Spinal cord (tissue), 10 donors: ENCODE measurements around the gene CD8B. TPM values are rescaled to one million over a fixed set of nuclear protein-coding genes. Genes with fewer than 3 reads are reported as not detected.

Source experiments
- DNase-seq, 6 donors: peaks; one replicate each; pipeline versions ENCODE4 v3.0.0 to v3.0.0-alpha.2; 2013 to 2015; ENCODE audit warnings: low spot score in 6 of 6, low read depth in 4 of 6
- H3K27ac ChIP-seq: one replicate; pipeline ENCODE4 v1.5.1; 2013; ENCODE audit warnings: low read depth, low read length, control low read depth
- H3K27me3 ChIP-seq: one replicate; pipeline ENCODE4 v1.6.1; 2013; ENCODE audit warnings: low read length; ENCODE audit not compliant: control insufficient read depth, insufficient read depth
- H3K36me3 ChIP-seq: one replicate; pipeline ENCODE4 v1.6.1; 2013; ENCODE audit warnings: low read length; ENCODE audit not compliant: control insufficient read depth, insufficient read depth
- H3K4me1 ChIP-seq: one replicate; pipeline ENCODE4 v1.6.1; 2013; ENCODE audit warnings: low read length; ENCODE audit not compliant: control insufficient read depth, insufficient read depth
- H3K4me3 ChIP-seq: one replicate; pipeline ENCODE4 v1.5.1; 2013; ENCODE audit warnings: low read depth, low read length, control low read depth
- H3K9me3 ChIP-seq: one replicate; pipeline ENCODE4 v1.6.1; 2013; ENCODE audit warnings: low read length; ENCODE audit not compliant: control insufficient read depth, insufficient read depth
- WGBS: methylation state at CpG from one replicate; pipeline ENCODE4 v1.1.5; 2013; ENCODE audit warnings: missing lambda C conversion rate; ENCODE audit not compliant: insufficient coverage; 5-methylcytosine and 5-hydroxymethylcytosine counted together
- polyA plus RNA-seq, 2 donors: library from polyadenylated mRNA; unstranded; fragments of 120-200 nt; gene quantifications; one replicate each; pipeline ENCODE4 v1.2.1, GENCODE V29; 2013; ENCODE audit not compliant: insufficient read length in 2 of 2
- total RNA-seq, 2 donors: library from RNA; depleted of rRNA in 1 of 2; stranded (reverse); fragments of 120-200 nt in 1 of 2; fragments of >200 nt in 1 of 2; gene quantifications; one replicate each; pipeline versions ENCODE4 v1.2.3 to v1.2.4, GENCODE V29; 2013 to 2014
- donor health status: healthy.

CD8B gene
- total and polyA plus RNA-seq, 4 donors = 1.5 to 3.5 (median 2.5) TPM

- H3K9me3 ChIP-seq = no peaks in the 10 kb centered on the region
- no peak for DNase-seq
- no peak overlapping the region for H3K4me3 ChIP-seq
- H3K27me3 ChIP-seq = peaks cover 5% of the 10 kb centered on the region
- no peak overlapping the region for H3K27ac ChIP-seq
- H3K4me1 ChIP-seq = no peaks in the 10 kb centered on the region
- WGBS = no CpG with 5 or more reads among the region's 9 CpGs
- H3K36me3 ChIP-seq = no peaks in the 10 kb centered on the region
Observed at GRCh38 chr2:86781363-86781762, 80.3 kb downstream of the CD8B start.

GRCh38 chr2:86779971-86780370 is 81.7 kb downstream of the CD8B start:
- H3K36me3 ChIP-seq = peaks cover under 1% of the 10 kb centered on the region
- H3K9me3 ChIP-seq = no peaks in the 10 kb centered on the region
- H3K4me3 ChIP-seq = no peak overlapping the region
- H3K4me1 ChIP-seq = peaks cover under 1% of the 10 kb centered on the region
- no peak for DNase-seq
- H3K27me3 ChIP-seq = no peaks in the 10 kb centered on the region
- WGBS = 77% methylated on average over 1 of the region's 3 CpGs
- no peak overlapping the region for H3K27ac ChIP-seq

- Histone ChIP-seq H3K36me3 (peaks cover 4% of the 10 kb centered on the region), H3K9me3 (no peaks in the 10 kb centered on the region), H3K4me3 (no peak overlapping the region), H3K4me1 (peaks cover 3% of the 10 kb centered on the region), H3K27ac (no peak overlapping the region), H3K27me3 (no peaks in the 10 kb centered on the region)
- no CpG with 5 or more reads among the region's 2 CpGs for WGBS
- DNase-seq = no peak
Observed at GRCh38 chr2:86778957-86779356, 82.7 kb downstream of the CD8B start.

GRCh38 chr2:86776532-86776931 is 85.2 kb downstream of the CD8B start:
- no peaks in the 10 kb centered on the region for H3K27me3 ChIP-seq
- no peaks in the 10 kb centered on the region for H3K9me3 ChIP-seq
- peaks cover 12% of the 10 kb centered on the region for H3K36me3 ChIP-seq
- H3K4me3 ChIP-seq = no peak overlapping the region
- H3K27ac ChIP-seq = no peak overlapping the region
- DNase-seq = no peak
- peaks cover 3% of the 10 kb centered on the region for H3K4me1 ChIP-seq
- WGBS = 93% methylated on average over 2 of the region's 7 CpGs

GRCh38 chr2:86775338-86775737 is 86.3 kb downstream of the CD8B start:
- H3K27me3 ChIP-seq = no peaks in the 10 kb centered on the region
- DNase-seq = no peak
- 0% methylated on average over 1 of the region's 4 CpGs for WGBS
- H3K4me1 ChIP-seq = peaks cover 3% of the 10 kb centered on the region
- no peak overlapping the region for H3K4me3 ChIP-seq
- peaks cover 15% of the 10 kb centered on the region for H3K36me3 ChIP-seq
- no peaks in the 10 kb centered on the region for H3K9me3 ChIP-seq
- H3K27ac ChIP-seq = no peak overlapping the region

- Histone ChIP-seq H3K4me3 (no peak overlapping the region), H3K27ac (no peak overlapping the region), H3K9me3 (no peaks in the 10 kb centered on the region), H3K36me3 (peaks cover 15% of the 10 kb centered on the region), H3K27me3 (no peaks in the 10 kb centered on the region), H3K4me1 (peaks cover 3% of the 10 kb centered on the region)
- peak in 1 of 6 donors; percentile 15 for DNase-seq
- WGBS = 44% methylated on average over 5 of the region's 5 CpGs
Observed at GRCh38 chr2:86774862-86775261, 86.8 kb downstream of the CD8B start.

- no CpG with 5 or more reads among the region's 5 CpGs for WGBS
- Histone ChIP-seq H3K36me3 (peaks cover 18% of the 10 kb centered on the region), H3K9me3 (no peaks in the 10 kb centered on the region), H3K27ac (no peak overlapping the region), H3K4me3 (no peak overlapping the region), H3K4me1 (peaks cover 3% of the 10 kb centered on the region), H3K27me3 (no peaks in the 10 kb centered on the region)
- DNase-seq = no peak
Observed at GRCh38 chr2:86772611-86773010, 89.1 kb downstream of the CD8B start.

GRCh38 chr2:86770816-86771301 is 90.8 kb downstream of the CD8B start:
- no peak for DNase-seq
- 98% methylated on average over 6 of the region's 6 CpGs for WGBS
- H3K36me3 ChIP-seq = peaks cover 21% of the 10 kb centered on the region
- H3K9me3 ChIP-seq = no peaks in the 10 kb centered on the region
- no peak overlapping the region for H3K4me3 ChIP-seq
- peaks cover 3% of the 10 kb centered on the region for H3K4me1 ChIP-seq
- no peak overlapping the region for H3K27ac ChIP-seq
- H3K27me3 ChIP-seq = no peaks in the 10 kb centered on the region

GRCh38 chr2:86769838-86770237 is 91.8 kb downstream of the CD8B start:
- no peaks in the 10 kb centered on the region for H3K27me3 ChIP-seq
- peak in 2 of 6 donors; percentile 18 to 52 for DNase-seq
- H3K4me1 ChIP-seq = peaks cover 2% of the 10 kb centered on the region
- H3K4me3 ChIP-seq = no peak overlapping the region
- no peak overlapping the region for H3K27ac ChIP-seq
- WGBS = no CpG with 5 or more reads among the region's 4 CpGs
- peaks cover 21% of the 10 kb centered on the region for H3K36me3 ChIP-seq
- H3K9me3 ChIP-seq = no peaks in the 10 kb centered on the region

- 85% methylated on average over 5 of the region's 5 CpGs for WGBS
- Histone ChIP-seq H3K36me3 (peaks cover 19% of the 10 kb centered on the region), H3K27me3 (no peaks in the 10 kb centered on the region), H3K9me3 (no peaks in the 10 kb centered on the region), H3K4me1 (no peaks in the 10 kb centered on the region), H3K27ac (no peak overlapping the region), H3K4me3 (no peak overlapping the region)
- no peak for DNase-seq
Observed at GRCh38 chr2:86768189-86768949, 93.3 kb downstream of the CD8B start.
